NCI-H1417 (cell line): ENCODE results near the gene PROB1.
"Not testable (repeated sequence)": the region's sequence is repeated elsewhere in the genome, so short reads cannot be mapped to it uniquely, and the experiment has no call there.

Source experiments
- DNase-seq, 3 experiments: peaks; one replicate each; lab custom pipeline; 2025; lab: John Stamatoyannopoulos, UW

Gene PROB1

GRCh38 chr5:139393497-139394122 lies 1.3 kb downstream of the PROB1 start:
- peak; percentile 31 to 55 (median 37) for DNase-seq

- peak; percentile 49 to 69 (median 65) for DNase-seq
Observed at GRCh38 chr5:139392678-139393496, 2.0 kb downstream of the PROB1 start.

- DNase-seq: no peak
Observed at GRCh38 chr5:139392324-139392677, 2.6 kb downstream of the PROB1 start.

GRCh38 chr5:139391570-139392323 lies 3.2 kb downstream of the PROB1 start:
- no peak for DNase-seq

- no peak for DNase-seq
Observed at GRCh38 chr5:139390639-139391569, 4.0 kb downstream of the PROB1 start.

GRCh38 chr5:139389701-139390638 lies 4.9 kb downstream of the PROB1 start, which contains the start of gene MZB1:
Gene MZB1 (minus strand): TSS chr5:139389913. CDS start chr5:139389856, 57 bp downstream.
- DNase-seq: no peak

- DNase-seq: peak; percentile 25 to 48 (median 28)
Observed at GRCh38 chr5:139388198-139388821, 6.6 kb downstream of the PROB1 start.

GRCh38 chr5:139387611-139388197 lies 7.2 kb downstream of the PROB1 start:
- no peak for DNase-seq

- DNase-seq: not testable (repeated sequence)
Observed at GRCh38 chr5:139386956-139387355, 7.9 kb downstream of the PROB1 start.

- DNase-seq: no peak
Observed at GRCh38 chr5:139386050-139386438, 8.9 kb downstream of the PROB1 start.

GRCh38 chr5:139385061-139386049 lies 9.5 kb downstream of the PROB1 start:
- DNase-seq: peak in 1 of 3 experiments; percentile 9

- DNase-seq: no peak
Observed at GRCh38 chr5:139384591-139385051, 10.3 kb downstream of the PROB1 start.

- DNase-seq: no peak
Observed at GRCh38 chr5:139383993-139384590, 10.8 kb downstream of the PROB1 start.

- no peak for DNase-seq
Observed at GRCh38 chr5:139383275-139383992, 11.5 kb downstream of the PROB1 start, which contains the start of gene SLC23A1. Gene SLC23A1 (minus strand): TSS chr5:139383297. CDS start chr5:139383253, 44 bp downstream.

GRCh38 chr5:139382807-139383206 lies 12.1 kb downstream of the PROB1 start:
- no peak for DNase-seq

- no peak for DNase-seq
Observed at GRCh38 chr5:139381837-139382761, 12.8 kb downstream of the PROB1 start.
